MCF 10A (cell line): Measurements from ENCODE around the gene PSAP. TPM values are rescaled to one million over a fixed set of nuclear protein-coding genes. Genes with fewer than 3 reads are reported as not detected.

ENCODE experiments used
- BruUV-seq: library from RNA; stranded (reverse); fragments of 400-500 nt; replicated peaks from 2 replicates; lab custom pipeline; 2021; lab: Mats Ljungman, UMichigan
- CTCF ChIA-PET: fragments of 300-600 bp; sonication (Branson Sonifier 250); formaldehyde crosslinking; extraction: SDS; loops from one replicate; lab custom pipeline; 2021; ENCODE audit warnings: antibody characterized with exemption, inconsistent platforms; lab: Yijun Ruan, JAX
- POLR2A ChIA-PET: fragments of 300-600, 350-650 bp; sonication (Branson Sonifier 250); formaldehyde crosslinking; extraction: SDS; loops from one replicate; lab custom pipeline; 2020; ENCODE audit warnings: antibody characterized with exemption, inconsistent platforms; lab: Yijun Ruan, JAX
- DNase-seq: peaks from one replicate; pipeline ENCODE4 v3.0.0-alpha.2; 2018; ENCODE audit not compliant: unreplicated experiment
- H3K27ac Mint-ChIP-seq: one replicate; pipeline ENCODE4 v1.8.0; 2022; ENCODE audit warnings: mild to moderate bottlenecking, low read depth, mixed read lengths; ENCODE audit not compliant: unreplicated experiment
- H3K27me3 Mint-ChIP-seq: one replicate; pipeline ENCODE4 v1.8.0; 2022; ENCODE audit warnings: mixed read lengths; ENCODE audit not compliant: insufficient read depth, unreplicated experiment
- H3K36me3 Mint-ChIP-seq: one replicate; pipeline ENCODE4 v1.8.0; 2022; ENCODE audit warnings: mild to moderate bottlenecking, moderate library complexity, mixed read lengths; ENCODE audit not compliant: insufficient read depth, unreplicated experiment
- H3K4me1 Mint-ChIP-seq: one replicate; pipeline ENCODE4 v1.8.0; 2022; ENCODE audit warnings: mixed read lengths; ENCODE audit not compliant: insufficient read depth, unreplicated experiment
- H3K4me3 Mint-ChIP-seq: one replicate; pipeline ENCODE4 v1.8.0; 2022; ENCODE audit warnings: mild to moderate bottlenecking, moderate library complexity, mixed read lengths; ENCODE audit not compliant: unreplicated experiment
- H3K9me3 Mint-ChIP-seq: one replicate; pipeline ENCODE4 v1.8.0; 2022; ENCODE audit warnings: mixed read lengths; ENCODE audit not compliant: unreplicated experiment
- CTCF ChIP-seq: fragments of 200-600 bp; IDR thresholded peaks from one replicate; pipeline ENCODE4 v1.8.0; 2022; ENCODE audit warnings: antibody characterized with exemption, mild to moderate bottlenecking; ENCODE audit not compliant: unreplicated experiment
- intact Hi-C: fragments of 100-400 bp; cut with micrococcal nuclease; formaldehyde crosslinking; loops from 2 replicates; pipeline ENCODE4 v1.14.1; 2022
- total RNA-seq: library from RNA; stranded (reverse); gene quantifications from 2 replicates; pipeline ENCODE4 v1.2.3, GENCODE V29; 2022

The PSAP gene
- total RNA-seq, 1 experiment from 2014 or later: 506 TPM

DNA sequence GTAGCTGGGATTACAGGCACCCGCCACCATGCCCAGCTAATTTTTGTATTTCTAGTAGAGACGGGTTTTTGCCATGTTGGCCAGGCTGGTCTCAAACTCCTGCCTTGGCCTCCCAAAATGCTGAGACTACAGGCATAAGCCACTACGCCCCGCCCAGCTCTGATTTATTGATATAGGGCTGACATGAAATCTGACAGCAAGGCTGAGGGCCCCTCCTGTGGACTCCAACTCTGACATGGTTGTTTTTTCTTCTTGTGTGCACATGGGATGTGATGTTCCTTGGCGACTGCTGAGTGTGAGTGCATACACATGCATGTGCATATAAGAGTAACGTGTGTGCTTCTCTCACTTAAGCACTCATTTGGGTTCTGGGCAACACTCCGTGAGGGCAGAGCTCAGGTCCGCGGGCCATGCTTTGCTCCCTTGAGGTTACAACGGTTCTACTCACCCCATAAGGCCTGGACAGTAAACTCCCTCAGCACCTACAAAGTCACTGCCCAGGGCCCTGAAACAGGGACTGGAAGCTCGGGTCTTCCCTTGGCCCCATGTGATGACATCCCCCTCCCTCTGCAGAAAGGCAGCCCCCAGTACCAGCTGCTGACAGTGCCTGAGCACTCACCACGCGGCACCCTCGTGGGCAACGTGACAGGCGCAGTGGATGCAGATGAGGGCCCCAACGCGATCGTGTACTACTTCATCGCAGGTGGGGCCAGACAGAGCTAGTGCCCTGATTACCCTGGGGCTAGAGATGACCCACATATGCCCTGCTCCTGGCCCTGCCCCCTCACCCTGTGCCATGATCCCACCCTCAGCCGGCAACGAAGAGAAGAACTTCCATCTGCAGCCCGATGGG, 44.1 kb downstream of the PSAP start:
- no peak for DNase-seq
- POLR2A ChIA-PET: interaction anchor here (1.6 kb wide), 1 partner anchor 12 kb away, joined by 3 read pairs; no protein-coding TSS in a partner anchor
- intact Hi-C loops: no loop called here
- no peak overlapping the region for H3K4me3 Mint-ChIP-seq
- BruUV-seq: no TSS peak
- H3K27me3 Mint-ChIP-seq: peaks cover 15% of the 10 kb centered on the region
- CTCF ChIA-PET: interaction anchor here (0.5 to 1.3 kb wide), 5 partner anchors 99 to 255 kb away, joined by 3 to 7 read pairs (median 3); no protein-coding TSS in a partner anchor
- no peak for TF ChIP-seq CTCF
- H3K9me3 Mint-ChIP-seq: no peaks in the 10 kb centered on the region
- no peak overlapping the region for H3K27ac Mint-ChIP-seq
- H3K36me3 Mint-ChIP-seq: peaks cover 6% of the 10 kb centered on the region
- H3K4me1 Mint-ChIP-seq: no peaks in the 10 kb centered on the region

- no peaks in the 10 kb centered on the region for H3K4me1 Mint-ChIP-seq
- ChIA-PET CTCF (interaction anchor here (0.5 to 1.3 kb wide), 10 partner anchors 89 to 487 kb away, joined by 3 to 7 read pairs (median 4); partner anchors contain the start of gene SLC29A3), POLR2A (interaction anchor here (1.6 kb wide), 1 partner anchor 12 kb away, joined by 3 read pairs; no protein-coding TSS in a partner anchor)
- peaks cover 6% of the 10 kb centered on the region for H3K36me3 Mint-ChIP-seq
- no peak overlapping the region for H3K27ac Mint-ChIP-seq
- intact Hi-C loops: no loop called here
- H3K27me3 Mint-ChIP-seq: peaks cover 15% of the 10 kb centered on the region
- H3K4me3 Mint-ChIP-seq: no peak overlapping the region
- no peak for DNase-seq
- TF ChIP-seq CTCF: no peak
- H3K9me3 Mint-ChIP-seq: no peaks in the 10 kb centered on the region
- BruUV-seq: no TSS peak
Observed at GRCh38 chr10:71805776-71806703, 45.0 kb downstream of the PSAP start.

DNA sequence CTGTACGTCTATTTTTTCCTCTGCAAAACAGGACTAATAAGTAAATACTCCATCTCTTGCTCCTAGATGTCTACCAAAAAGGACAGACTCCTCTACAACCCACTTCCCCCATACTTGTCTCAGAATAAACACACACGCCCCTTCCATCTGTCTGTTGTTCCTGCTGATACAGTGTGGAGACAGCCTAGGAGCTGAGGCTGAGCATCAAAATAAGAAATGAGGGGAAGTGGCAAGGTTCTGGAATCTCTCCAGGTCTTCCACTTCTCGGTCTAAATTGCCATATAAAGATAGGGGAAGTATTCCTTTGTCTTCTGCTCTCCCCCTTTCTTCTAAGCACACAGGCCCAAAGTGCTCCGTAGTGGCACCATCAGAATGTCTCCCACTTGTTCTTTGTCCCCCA, 47.0 kb downstream of the PSAP start:
- DNase-seq: no peak
- no TSS peak for BruUV-seq

More for the DNA sequence above, 47.0 kb downstream of the PSAP start:
- no peaks in the 10 kb centered on the region for H3K9me3 Mint-ChIP-seq
- H3K4me1 Mint-ChIP-seq: no peaks in the 10 kb centered on the region
- CTCF ChIA-PET: no interaction called here
- POLR2A ChIA-PET: interaction anchor here (0.9 kb wide), 1 partner anchor 10 kb away, joined by 4 read pairs; no protein-coding TSS in a partner anchor
- H3K36me3 Mint-ChIP-seq: no peaks in the 10 kb centered on the region
- no peak overlapping the region for H3K27ac Mint-ChIP-seq
- H3K27me3 Mint-ChIP-seq: peaks cover 15% of the 10 kb centered on the region
- no peak for TF ChIP-seq CTCF
- intact Hi-C loops: no loop called here
- H3K4me3 Mint-ChIP-seq: no peak overlapping the region
